Osteoblast (primary cell): Measurements from ENCODE around the gene CGNL1. TPM values are rescaled to one million over a fixed set of nuclear protein-coding genes. Genes with fewer than 3 reads are reported as not detected.
A peak's percentile ranks its signal among the peaks of the same experiment; 100 is the strongest.

Source experiments
- DNase-seq: peaks from one replicate; pipeline ENCODE4 v3.0.0; 2011; ENCODE audit warnings: low spot score, mixed read lengths; ENCODE audit not compliant: insufficient read length; ENCODE audit errors: missing footprints
- H2AFZ ChIP-seq: 2 replicates; pipeline ENCODE4 v1.6.0; 2011; ENCODE audit warnings: mild to moderate bottlenecking, low read length
- H3K27ac ChIP-seq: 2 replicates; pipeline ENCODE4 v1.5.1; 2011; ENCODE audit warnings: mild to moderate bottlenecking, low read depth, low read length, moderate library complexity
- H3K27me3 ChIP-seq: 2 replicates; pipeline ENCODE4 v1.6.0; 2012; ENCODE audit warnings: mild to moderate bottlenecking, control low read depth, inconsistent platforms, low read length, moderate library complexity; ENCODE audit not compliant: insufficient read depth
- H3K36me3 ChIP-seq: 2 replicates; pipeline ENCODE4 v1.5.1; 2011; ENCODE audit warnings: mild to moderate bottlenecking, low read length, control low read depth, moderate library complexity; ENCODE audit not compliant: insufficient read depth
- H3K4me1 ChIP-seq: 2 replicates; pipeline ENCODE4 v1.5.1; 2011; ENCODE audit warnings: mild to moderate bottlenecking, low read length, control low read depth, moderate library complexity; ENCODE audit not compliant: insufficient read depth
- H3K4me2 ChIP-seq: 2 replicates; pipeline ENCODE4 v1.6.0; 2011; ENCODE audit warnings: mild to moderate bottlenecking, low read length; ENCODE audit not compliant: insufficient read depth
- H3K4me3 ChIP-seq: fragments of 200-600 bp; sonication (generic); 3 replicates; pipeline ENCODE4 v1.5.1; 2012; ENCODE audit warnings: mild to moderate bottlenecking, low read length, inconsistent platforms; ENCODE audit not compliant: insufficient read depth
- H3K79me2 ChIP-seq: 2 replicates; pipeline ENCODE4 v1.6.0; 2012; ENCODE audit warnings: mild to moderate bottlenecking, low read length, control low read depth, inconsistent platforms; ENCODE audit not compliant: insufficient read depth
- H3K9me3 ChIP-seq: 2 replicates; pipeline ENCODE4 v1.5.1; 2011; ENCODE audit warnings: low read depth, low read length, control low read depth
- H4K20me1 ChIP-seq: 2 replicates; pipeline ENCODE4 v1.6.0; 2012; ENCODE audit warnings: mild to moderate bottlenecking, low read length, control low read depth; ENCODE audit not compliant: insufficient read depth
- total RNA-seq: library from RNA; depleted of rRNA; stranded (reverse); fragments of >200 nt; gene quantifications from 2 replicates; pipeline ENCODE4 v1.2.3, GENCODE V29; 2012
- TF ChIP-seq, protein P1 (sequence below): IDR thresholded peaks from 2 replicates; pipeline ENCODE4 v1.5.1; 2011; ENCODE audit warnings: mild to moderate bottlenecking, low read depth, low read length, moderate library complexity; ENCODE audit errors: extremely low read depth

CGNL1 gene
- total RNA-seq, 1 donor = 1.1 TPM

DNA sequence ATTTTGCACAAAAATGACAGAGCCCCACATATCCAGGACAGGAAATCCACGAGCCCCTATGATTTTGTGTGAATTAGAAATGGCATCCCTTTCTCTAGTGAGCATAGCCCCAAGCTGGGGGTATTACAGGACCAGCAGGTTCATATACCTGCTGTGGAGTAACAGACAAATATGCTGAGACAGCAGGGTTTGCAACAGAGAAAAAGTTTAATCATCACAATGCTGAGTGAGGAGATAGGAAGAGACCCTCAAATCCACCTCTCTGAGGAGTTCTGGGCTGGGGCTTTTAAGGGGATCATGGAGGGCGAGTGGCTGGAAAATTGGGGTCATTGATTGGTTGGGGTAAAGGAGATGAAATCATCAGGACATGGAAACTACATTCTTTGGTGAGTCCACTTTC is 207.0 kb downstream of the CGNL1 start:
- TF ChIP-seq, protein P1, sequence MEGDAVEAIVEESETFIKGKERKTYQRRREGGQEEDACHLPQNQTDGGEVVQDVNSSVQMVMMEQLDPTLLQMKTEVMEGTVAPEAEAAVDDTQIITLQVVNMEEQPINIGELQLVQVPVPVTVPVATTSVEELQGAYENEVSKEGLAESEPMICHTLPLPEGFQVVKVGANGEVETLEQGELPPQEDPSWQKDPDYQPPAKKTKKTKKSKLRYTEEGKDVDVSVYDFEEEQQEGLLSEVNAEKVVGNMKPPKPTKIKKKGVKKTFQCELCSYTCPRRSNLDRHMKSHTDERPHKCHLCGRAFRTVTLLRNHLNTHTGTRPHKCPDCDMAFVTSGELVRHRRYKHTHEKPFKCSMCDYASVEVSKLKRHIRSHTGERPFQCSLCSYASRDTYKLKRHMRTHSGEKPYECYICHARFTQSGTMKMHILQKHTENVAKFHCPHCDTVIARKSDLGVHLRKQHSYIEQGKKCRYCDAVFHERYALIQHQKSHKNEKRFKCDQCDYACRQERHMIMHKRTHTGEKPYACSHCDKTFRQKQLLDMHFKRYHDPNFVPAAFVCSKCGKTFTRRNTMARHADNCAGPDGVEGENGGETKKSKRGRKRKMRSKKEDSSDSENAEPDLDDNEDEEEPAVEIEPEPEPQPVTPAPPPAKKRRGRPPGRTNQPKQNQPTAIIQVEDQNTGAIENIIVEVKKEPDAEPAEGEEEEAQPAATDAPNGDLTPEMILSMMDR = no peak
- Histone ChIP-seq H3K36me3 (no peaks in the 10 kb centered on the region), H3K4me2 (no peak overlapping the region), H4K20me1 (no peaks in the 10 kb centered on the region), H3K9me3 (peaks cover 4% of the 10 kb centered on the region), H3K4me1 (no peaks in the 10 kb centered on the region), H3K4me3 (no peak overlapping the region), H2AFZ (no peak overlapping the region), H3K27me3 (peaks cover 18% of the 10 kb centered on the region), H3K79me2 (no peaks in the 10 kb centered on the region), H3K27ac (no peak overlapping the region)
- DNase-seq = no peak

DNA sequence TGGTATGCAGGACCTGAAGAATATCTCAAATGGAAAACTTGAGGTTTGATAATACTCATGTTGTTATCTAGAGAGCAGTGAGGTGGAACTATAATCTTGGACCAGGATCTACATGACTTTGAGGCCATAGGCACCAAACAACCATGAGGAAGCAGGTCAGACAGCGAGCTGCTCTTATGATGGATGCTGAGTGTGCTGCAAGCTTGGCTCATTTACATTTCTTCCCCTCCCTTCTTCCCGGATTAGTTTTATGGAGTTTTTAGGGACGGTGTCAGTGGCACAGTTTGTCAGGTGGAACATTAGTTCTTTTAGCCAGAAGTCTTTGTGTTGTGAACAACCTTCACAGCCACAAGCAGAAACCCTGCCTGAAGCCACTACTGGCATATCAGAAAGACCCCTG is 207.4 kb downstream of the CGNL1 start:
- Histone ChIP-seq H4K20me1 (no peaks in the 10 kb centered on the region), H3K79me2 (no peaks in the 10 kb centered on the region), H3K4me2 (no peak overlapping the region), H3K4me1 (no peaks in the 10 kb centered on the region), H3K27me3 (peaks cover 15% of the 10 kb centered on the region), H3K9me3 (peaks cover 4% of the 10 kb centered on the region), H3K36me3 (no peaks in the 10 kb centered on the region), H3K27ac (no peak overlapping the region), H3K4me3 (no peak overlapping the region), H2AFZ (no peak overlapping the region)
- TF ChIP-seq, protein P1 = no peak
- no peak for DNase-seq

DNA sequence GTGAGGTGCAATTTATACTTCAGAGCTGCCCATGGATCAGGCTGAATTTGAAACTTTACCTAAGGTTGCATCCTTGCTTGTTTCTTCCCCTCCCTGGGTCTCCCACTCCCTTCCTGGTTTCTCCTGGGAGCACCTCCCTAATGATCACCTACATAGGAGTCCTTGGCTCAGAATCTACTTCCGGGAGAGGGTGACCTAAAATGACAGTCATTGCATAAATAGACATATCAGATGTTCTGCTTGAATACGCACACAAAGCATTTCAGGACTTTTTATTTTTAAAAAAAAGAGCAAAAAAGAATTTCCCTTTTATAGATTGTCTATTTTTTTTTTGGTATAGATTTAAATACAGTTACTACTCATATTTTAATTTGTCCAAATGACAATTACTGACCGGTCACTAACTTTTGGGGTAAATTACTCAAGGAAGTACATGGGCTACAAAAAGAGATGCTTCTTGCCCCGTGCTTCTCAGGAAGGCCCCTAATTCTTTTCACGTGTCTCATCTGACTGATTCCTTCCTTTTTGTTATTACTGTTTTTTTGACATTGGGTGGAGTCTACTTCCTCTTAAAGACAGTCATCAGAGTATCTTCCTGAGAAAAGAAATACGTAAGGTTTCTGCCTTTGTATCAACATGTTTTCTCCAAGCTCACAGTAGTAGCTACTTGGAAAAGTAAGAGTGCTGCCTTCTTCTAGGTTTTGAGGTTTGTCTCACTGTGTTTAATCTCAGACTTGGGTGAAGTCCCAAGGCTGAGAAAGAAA is 210.5 kb downstream of the CGNL1 start:
- peaks cover 28% of the 10 kb centered on the region for H3K27me3 ChIP-seq
- TF ChIP-seq, protein P1 = no peak
- H3K4me2 ChIP-seq = no peak overlapping the region
- no peaks in the 10 kb centered on the region for H3K36me3 ChIP-seq
- no peak overlapping the region for H2AFZ ChIP-seq
- peaks cover 4% of the 10 kb centered on the region for H3K9me3 ChIP-seq
- no peak overlapping the region for H3K4me3 ChIP-seq
- no peaks in the 10 kb centered on the region for H3K79me2 ChIP-seq
- DNase-seq = peak; percentile 83
- H3K4me1 ChIP-seq = peaks cover 3% of the 10 kb centered on the region
- H3K27ac ChIP-seq = no peak overlapping the region
- no peaks in the 10 kb centered on the region for H4K20me1 ChIP-seq

DNA sequence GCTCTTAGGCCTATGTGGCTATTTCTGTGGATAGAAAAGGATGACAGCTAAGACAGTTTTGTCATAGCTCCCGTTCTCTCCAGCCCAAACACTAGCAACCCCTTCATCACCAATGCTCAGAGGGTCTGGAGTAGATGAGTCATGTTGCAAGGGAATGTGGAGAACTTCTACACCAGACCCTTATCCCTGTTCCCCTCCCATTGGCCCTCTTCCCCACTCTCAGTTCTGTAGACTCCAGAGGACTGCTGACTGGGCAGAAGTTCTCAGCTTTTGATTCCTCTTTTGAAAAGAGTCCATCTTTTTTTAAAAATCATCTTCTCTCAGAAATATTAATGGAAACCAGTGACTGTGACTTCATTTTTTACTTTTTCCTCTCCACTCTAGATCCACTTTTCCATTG is 213.0 kb downstream of the CGNL1 start:
- Histone ChIP-seq H4K20me1 (no peaks in the 10 kb centered on the region), H3K4me3 (no peak overlapping the region), H3K4me1 (peaks cover 3% of the 10 kb centered on the region), H2AFZ (no peak overlapping the region), H3K36me3 (no peaks in the 10 kb centered on the region), H3K79me2 (no peaks in the 10 kb centered on the region), H3K27me3 (peaks cover 37% of the 10 kb centered on the region), H3K9me3 (no peaks in the 10 kb centered on the region), H3K27ac (no peak overlapping the region), H3K4me2 (no peak overlapping the region)
- TF ChIP-seq, protein P1 = no peak
- DNase-seq = no peak
